D721Med (cell line): ENCODE data around the gene SALL1.

Experiments
- DNase-seq: peaks from one replicate; pipeline ENCODE4 v3.0.0; 2011; ENCODE audit warnings: low spot score; ENCODE audit not compliant: insufficient read length
- FAIRE-seq: peaks from 2 replicates; lab custom pipeline; 2011; peaks lifted over from hg19 to GRCh38; lab: Jason Lieb, UNC
- CTCF ChIP-seq: IDR thresholded peaks from 2 replicates; pipeline ENCODE4 v1.5.1; 2012; ENCODE audit warnings: mild to moderate bottlenecking, control low read depth; ENCODE audit not compliant: insufficient read depth; ENCODE audit errors: missing control alignments

The SALL1 gene

DNA sequence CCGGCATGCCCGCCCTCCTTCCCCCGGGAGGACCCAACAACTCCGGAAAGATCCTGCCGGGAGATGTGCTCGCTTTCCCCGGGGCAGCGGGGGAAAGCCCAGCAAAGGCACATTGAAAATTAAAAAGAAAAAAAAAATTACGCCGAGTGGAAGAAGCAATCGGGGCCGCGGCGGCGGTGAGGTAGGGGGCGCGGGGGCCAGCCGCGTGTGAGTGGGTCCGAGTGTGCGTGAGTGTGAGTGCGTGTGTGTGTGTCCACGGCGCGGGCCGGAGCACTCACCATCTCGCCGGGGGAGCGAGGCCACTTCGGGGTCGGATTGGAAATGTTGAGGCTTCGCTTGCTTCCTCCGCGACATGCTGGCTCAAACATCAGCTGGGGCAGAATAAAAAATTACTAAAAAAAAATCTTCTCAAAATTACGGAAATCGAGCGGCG, at the start of gene SALL1:
Gene SALL1 (minus strand): TSS at position 383 of the 433 bp plus-strand sequence. CDS start 29 bp downstream, at position 354.
- no peak for DNase-seq
- FAIRE-seq, result no peak
- TF ChIP-seq CTCF, result no peak

DNA sequence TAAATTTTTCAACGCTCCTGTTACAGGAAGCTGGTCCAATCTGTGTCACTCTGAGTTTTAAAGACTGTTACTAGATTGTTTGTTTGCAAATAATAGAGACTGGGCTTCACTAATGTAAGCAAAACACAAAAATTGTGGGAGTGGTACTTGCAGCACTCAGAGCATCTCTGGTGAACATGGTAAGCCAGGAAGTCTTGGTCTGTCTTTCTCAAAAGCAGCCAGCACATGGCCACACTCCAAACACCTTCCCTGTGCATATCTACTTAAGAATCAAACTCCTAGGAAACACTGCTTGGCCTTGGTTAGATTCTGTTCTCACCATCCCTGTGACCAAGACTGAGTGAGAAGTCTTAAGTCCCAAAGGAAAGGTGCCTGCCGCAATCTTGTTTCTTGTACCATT, 49.7 kb upstream of the SALL1 start:
- FAIRE-seq (no peak), DNase-seq (no peak)
- TF ChIP-seq CTCF, result no peak

DNA sequence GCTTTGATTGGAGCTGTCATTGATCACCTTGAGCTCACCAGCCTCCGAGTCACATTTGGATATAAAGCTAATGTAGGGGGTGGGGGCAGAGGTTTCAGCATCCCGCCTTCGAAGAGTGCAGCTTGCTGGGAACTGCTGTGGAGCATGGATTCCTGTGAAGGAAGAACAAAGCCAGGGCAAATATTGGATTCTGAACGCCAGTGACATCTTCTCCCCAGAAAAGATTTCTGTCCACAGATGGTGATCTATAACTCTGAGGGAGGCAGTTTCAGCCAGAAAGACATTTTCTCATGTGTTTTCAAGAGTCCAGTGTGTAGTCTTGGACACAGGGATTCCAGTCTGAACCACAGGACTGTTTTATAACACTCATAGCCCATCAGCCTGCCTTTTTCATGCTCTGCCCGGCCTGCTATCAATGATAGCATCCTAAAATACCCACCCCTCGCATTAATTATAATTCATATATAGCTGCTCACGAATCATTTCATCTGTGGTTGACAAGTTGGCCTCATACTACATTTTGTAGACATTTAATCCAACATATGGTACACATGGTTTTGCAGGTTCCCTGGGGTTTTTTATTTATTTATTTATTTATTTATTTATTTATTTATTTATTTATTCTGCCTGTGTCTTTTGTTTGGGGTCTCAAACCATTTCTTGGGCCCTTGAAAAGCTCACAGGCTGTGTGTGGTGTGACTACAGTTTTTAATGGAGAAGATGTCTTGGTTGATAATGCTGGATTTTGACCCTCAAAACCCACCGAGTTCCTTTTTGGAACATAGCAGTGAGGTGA, 47.1 kb upstream of the SALL1 start:
- DNase-seq (no peak), FAIRE-seq (no peak)
- no peak for TF ChIP-seq CTCF

DNA sequence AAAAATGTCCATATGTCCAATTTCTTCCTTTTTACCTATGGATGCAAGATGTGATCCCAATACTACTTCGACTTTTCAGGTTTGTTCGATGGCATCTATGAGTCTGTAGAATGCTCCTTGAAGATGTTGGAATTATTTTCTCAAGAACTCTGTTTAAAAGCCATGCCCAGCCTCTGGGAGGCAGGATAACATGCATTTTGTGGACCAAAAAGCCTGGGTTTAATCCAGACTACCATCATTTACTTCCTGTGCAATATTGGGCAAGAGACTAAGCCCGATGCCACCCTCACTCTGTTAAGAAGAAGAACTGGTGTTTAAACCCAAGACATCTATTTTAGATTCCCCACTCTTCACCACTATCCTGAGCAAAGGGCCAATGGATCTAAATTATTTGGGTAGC, 42.8 kb upstream of the SALL1 start:
- no peak for DNase-seq
- no peak for FAIRE-seq
- TF ChIP-seq CTCF, result no peak

- DNase-seq, result no peak
- TF ChIP-seq CTCF, result no peak
- FAIRE-seq, result no peak
Measured at GRCh38 chr16:51184702-51185433, 33.8 kb upstream of the SALL1 start.

DNA sequence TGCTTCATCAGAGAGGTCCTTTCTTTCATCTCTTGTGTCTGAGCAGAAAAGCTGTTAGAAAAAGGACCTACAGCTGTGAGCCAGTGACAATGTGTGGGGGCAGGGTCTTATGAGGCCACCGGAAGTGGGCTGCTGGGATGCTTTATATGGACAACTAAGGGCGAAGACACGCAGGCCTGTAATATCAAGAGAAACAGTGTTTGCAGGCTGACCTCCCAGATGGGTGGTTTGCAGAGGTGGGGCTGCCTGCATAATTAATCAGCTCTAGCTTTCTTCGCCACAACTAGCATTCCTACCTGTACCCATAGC, 30.4 kb upstream of the SALL1 start:
- no peak for TF ChIP-seq CTCF
- DNase-seq, result no peak
- FAIRE-seq, result no peak
